KMS-11 (cell line): ENCODE results near the gene OR4F16.
"Not testable (repeated sequence)": the region's sequence is repeated elsewhere in the genome, so short reads cannot be mapped to it uniquely, and the experiment has no call there.

Source experiments
- H2AFZ ChIP-seq: fragments of 200-600 bp; sonication (generic); 2 replicates; pipeline ENCODE4 v1.6.1; 2016; ENCODE audit warnings: antibody characterized with exemption, mixed run types, low read depth
- H3K27ac ChIP-seq: fragments of 200-600 bp; sonication (generic); 2 replicates; pipeline ENCODE4 v1.6.1; 2016; ENCODE audit warnings: mild to moderate bottlenecking, mixed run types
- H3K27me3 ChIP-seq: fragments of 200-600 bp; sonication (generic); 2 replicates; pipeline ENCODE4 v1.6.1; 2017; ENCODE audit warnings: mild to moderate bottlenecking, low read depth, mixed run types, moderate library complexity; ENCODE audit not compliant: insufficient read depth
- H3K36me3 ChIP-seq: fragments of 200-600 bp; sonication (generic); 2 replicates; pipeline ENCODE4 v1.6.1; 2017; ENCODE audit warnings: mild to moderate bottlenecking, mixed run types; ENCODE audit not compliant: insufficient read depth
- H3K4me1 ChIP-seq: fragments of 200-600 bp; sonication (generic); 2 replicates; pipeline ENCODE4 v1.6.1; 2016; ENCODE audit warnings: mild to moderate bottlenecking, low read depth, mixed run types; ENCODE audit not compliant: poor library complexity, severe bottlenecking
- H3K4me2 ChIP-seq: fragments of 200-600 bp; sonication (generic); 2 replicates; pipeline ENCODE4 v1.7.0; 2016; ENCODE audit warnings: mild to moderate bottlenecking, mixed run types
- H3K4me3 ChIP-seq: fragments of 200-600 bp; sonication (generic); IDR thresholded peaks from 2 replicates; pipeline ENCODE4 v1.6.1; 2017; ENCODE audit warnings: low read depth, low read length, mixed read lengths; ENCODE audit not compliant: insufficient read depth
- H3K79me2 ChIP-seq: fragments of 200-600 bp; sonication (generic); 2 replicates; pipeline ENCODE4 v1.6.1; 2016; ENCODE audit warnings: low read depth, mixed run types; ENCODE audit not compliant: insufficient read depth
- H3K9ac ChIP-seq: fragments of 200-600 bp; sonication (generic); 2 replicates; pipeline ENCODE4 v1.6.1; 2016; ENCODE audit warnings: mild to moderate bottlenecking, mixed run types
- H4K20me1 ChIP-seq: fragments of 200-600 bp; sonication (generic); 2 replicates; pipeline ENCODE4 v1.6.1; 2016; ENCODE audit warnings: mild to moderate bottlenecking, mixed run types; ENCODE audit not compliant: insufficient read depth

The OR4F16 gene

GRCh38 chr1:686554-686953, at the start of gene OR4F16:
Gene OR4F16 (minus strand): TSS chr1:686654. CDS start chr1:686654, 0 bp downstream.
- not testable (repeated sequence) for H2AFZ ChIP-seq, H3K79me2 ChIP-seq, H3K4me3 ChIP-seq, H3K4me2 ChIP-seq, H4K20me1 ChIP-seq, H3K36me3 ChIP-seq, H3K4me1 ChIP-seq, H3K27ac ChIP-seq, H3K9ac ChIP-seq, H3K27me3 ChIP-seq

- not testable (repeated sequence) for H4K20me1 ChIP-seq, H3K9ac ChIP-seq, H3K36me3 ChIP-seq, H3K4me1 ChIP-seq, H3K27me3 ChIP-seq, H3K27ac ChIP-seq, H3K79me2 ChIP-seq, H3K4me3 ChIP-seq, H2AFZ ChIP-seq, H3K4me2 ChIP-seq
Observed at GRCh38 chr1:733649-734048, 47.2 kb upstream of the OR4F16 start.

GRCh38 chr1:727040-727439, 40.6 kb upstream of the OR4F16 start:
- not testable (repeated sequence) for H2AFZ ChIP-seq, H3K79me2 ChIP-seq, H3K4me2 ChIP-seq, H3K9ac ChIP-seq, H3K4me1 ChIP-seq, H4K20me1 ChIP-seq, H3K4me3 ChIP-seq, H3K27me3 ChIP-seq, H3K36me3 ChIP-seq, H3K27ac ChIP-seq
